Thymus (tissue), 2 donors: ENCODE data around the gene ZNF776. TPM values are rescaled to one million over a fixed set of nuclear protein-coding genes. Genes with fewer than 3 reads are reported as not detected.

ENCODE experiments used
- polyA plus RNA-seq: library from polyadenylated mRNA; stranded (reverse); fragments of 200-250 nt; gene quantifications from one replicate; pipeline ENCODE4 v1.2.3, GENCODE V29; 2013
- total RNA-seq: library from RNA; stranded (reverse); fragments of 120-200 nt; gene quantifications from one replicate; pipeline ENCODE4 v1.2.4, GENCODE V29; 2013
- donor health status: healthy.

Gene ZNF776
- total and polyA plus RNA-seq, 2 donors = 13.8 to 25.1 TPM

Other genes starting within 250 kb of the ZNF776 start
- gene ZNF773, start 246.9 kb upstream of the ZNF776 start, total RNA-seq = 9.6 TPM
- gene ZNF773, start 246.9 kb upstream of the ZNF776 start, polyA plus RNA-seq = 7.0 TPM
- gene ZNF549, start 219.5 kb upstream of the ZNF776 start, total RNA-seq = 7.0 TPM
- gene ZNF549, start 219.5 kb upstream of the ZNF776 start, polyA plus RNA-seq = 6.3 TPM
- 11.8 TPM for gene ZNF550, start 187.0 kb upstream of the ZNF776 start, total RNA-seq
- gene ZNF550, start 187.0 kb upstream of the ZNF776 start, polyA plus RNA-seq = 8.0 TPM
- 7.1 TPM for gene ZNF416, start 167.9 kb upstream of the ZNF776 start, total RNA-seq
- gene ZNF416, start 167.9 kb upstream of the ZNF776 start, polyA plus RNA-seq = 4.4 TPM
- gene ZIK1, start 162.7 kb upstream of the ZNF776 start, total RNA-seq = 12.2 TPM
- 6.0 TPM for gene ZIK1, start 162.7 kb upstream of the ZNF776 start, polyA plus RNA-seq
- gene ZNF530, start 146.9 kb upstream of the ZNF776 start, total RNA-seq = 6.2 TPM
- 3.9 TPM for gene ZNF530, start 146.9 kb upstream of the ZNF776 start, polyA plus RNA-seq
- gene ZNF134, start 132.6 kb upstream of the ZNF776 start, total RNA-seq = 18.8 TPM
- gene ZNF134, start 132.6 kb upstream of the ZNF776 start, polyA plus RNA-seq = 9.0 TPM
- gene ZNF211, start 113.6 kb upstream of the ZNF776 start, total RNA-seq = 18.2 TPM
- 24.6 TPM for gene ZNF211, start 113.6 kb upstream of the ZNF776 start, polyA plus RNA-seq
- 0.05 TPM for gene ZSCAN4, start 77.9 kb upstream of the ZNF776 start, total RNA-seq
- 0.96 TPM for gene ZSCAN4, start 77.9 kb upstream of the ZNF776 start, polyA plus RNA-seq
- gene ZNF551, start 64.8 kb upstream of the ZNF776 start, total RNA-seq = 11.1 TPM
- gene ZNF551, start 64.8 kb upstream of the ZNF776 start, polyA plus RNA-seq = 3.4 TPM
- gene ZNF154, start 37.6 kb upstream of the ZNF776 start, total RNA-seq = 10.5 TPM
- 10.8 TPM for gene ZNF154, start 37.6 kb upstream of the ZNF776 start, polyA plus RNA-seq
- 21.9 TPM for gene ZNF671, start 19.2 kb upstream of the ZNF776 start, total RNA-seq
- gene ZNF671, start 19.2 kb upstream of the ZNF776 start, polyA plus RNA-seq = 19.8 TPM
- gene ZNF586, start 22.9 kb downstream of the ZNF776 start, total RNA-seq = 26.9 TPM
- gene ZNF586, start 22.9 kb downstream of the ZNF776 start, polyA plus RNA-seq = 15.2 TPM
- 7.3 TPM for gene ZNF552, start 68.1 kb downstream of the ZNF776 start, total RNA-seq
- 7.8 TPM for gene ZNF552, start 68.1 kb downstream of the ZNF776 start, polyA plus RNA-seq
- gene ZNF587B, start 83.5 kb downstream of the ZNF776 start, total RNA-seq = 12.4 TPM
- 9.1 TPM for gene ZNF587B, start 83.5 kb downstream of the ZNF776 start, polyA plus RNA-seq
- 16.6 TPM for gene ZNF587, start 103.0 kb downstream of the ZNF776 start, total RNA-seq
- gene ZNF587, start 103.0 kb downstream of the ZNF776 start, polyA plus RNA-seq = 25.4 TPM
- 19.5 TPM for gene ZNF814, start 142.2 kb downstream of the ZNF776 start, total RNA-seq
- gene ZNF814, start 142.2 kb downstream of the ZNF776 start, polyA plus RNA-seq = 16.7 TPM
- 15.1 TPM for gene ZNF417, start 169.8 kb downstream of the ZNF776 start, total RNA-seq
- gene ZNF417, start 169.8 kb downstream of the ZNF776 start, polyA plus RNA-seq = 5.4 TPM
- 12.8 TPM for gene ZNF418, start 188.6 kb downstream of the ZNF776 start, total RNA-seq
- gene ZNF418, start 188.6 kb downstream of the ZNF776 start, polyA plus RNA-seq = 8.2 TPM
- 7.5 TPM for gene ZNF256, start 200.9 kb downstream of the ZNF776 start, total RNA-seq
- gene ZNF256, start 200.9 kb downstream of the ZNF776 start, polyA plus RNA-seq = 7.0 TPM
- gene C19orf18, start 227.7 kb downstream of the ZNF776 start, total RNA-seq = 0.47 TPM
- 7.7 TPM for gene C19orf18, start 227.7 kb downstream of the ZNF776 start, polyA plus RNA-seq